GM19035 (cell line): ENCODE measurements around the gene RSKR.
A peak's percentile ranks its signal among the peaks of the same experiment; 100 is the strongest.
"Not testable (repeated sequence)": the region's sequence is repeated elsewhere in the genome, so short reads cannot be mapped to it uniquely, and the experiment has no call there.

Experiments used
- ATAC-seq: cut with Tn5 transposase; IDR thresholded peaks from one replicate; pipeline ENCODE4 v1.9.1; 2021; ENCODE audit not compliant: unreplicated experiment

The RSKR gene

DNA sequence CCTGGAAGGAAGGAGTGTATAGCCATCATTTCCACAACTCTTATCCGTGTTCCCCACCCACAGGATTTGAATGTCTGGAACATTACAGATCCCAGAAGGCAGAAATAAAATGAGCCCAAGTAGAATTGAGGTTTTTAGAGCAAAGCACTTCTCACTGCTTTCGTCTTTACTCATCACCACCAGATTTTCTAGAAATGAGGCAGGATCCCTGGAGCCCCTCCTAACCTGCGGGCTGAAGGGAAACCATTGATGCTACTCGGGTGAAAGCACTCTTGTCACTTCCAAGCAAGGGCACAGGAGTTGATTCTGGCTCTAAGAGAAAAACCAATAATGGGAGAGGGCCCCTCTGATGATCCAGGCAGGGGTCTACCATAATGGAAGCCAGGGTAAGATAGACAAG is 34.5 kb downstream of the RSKR start:
- no peak for ATAC-seq

DNA sequence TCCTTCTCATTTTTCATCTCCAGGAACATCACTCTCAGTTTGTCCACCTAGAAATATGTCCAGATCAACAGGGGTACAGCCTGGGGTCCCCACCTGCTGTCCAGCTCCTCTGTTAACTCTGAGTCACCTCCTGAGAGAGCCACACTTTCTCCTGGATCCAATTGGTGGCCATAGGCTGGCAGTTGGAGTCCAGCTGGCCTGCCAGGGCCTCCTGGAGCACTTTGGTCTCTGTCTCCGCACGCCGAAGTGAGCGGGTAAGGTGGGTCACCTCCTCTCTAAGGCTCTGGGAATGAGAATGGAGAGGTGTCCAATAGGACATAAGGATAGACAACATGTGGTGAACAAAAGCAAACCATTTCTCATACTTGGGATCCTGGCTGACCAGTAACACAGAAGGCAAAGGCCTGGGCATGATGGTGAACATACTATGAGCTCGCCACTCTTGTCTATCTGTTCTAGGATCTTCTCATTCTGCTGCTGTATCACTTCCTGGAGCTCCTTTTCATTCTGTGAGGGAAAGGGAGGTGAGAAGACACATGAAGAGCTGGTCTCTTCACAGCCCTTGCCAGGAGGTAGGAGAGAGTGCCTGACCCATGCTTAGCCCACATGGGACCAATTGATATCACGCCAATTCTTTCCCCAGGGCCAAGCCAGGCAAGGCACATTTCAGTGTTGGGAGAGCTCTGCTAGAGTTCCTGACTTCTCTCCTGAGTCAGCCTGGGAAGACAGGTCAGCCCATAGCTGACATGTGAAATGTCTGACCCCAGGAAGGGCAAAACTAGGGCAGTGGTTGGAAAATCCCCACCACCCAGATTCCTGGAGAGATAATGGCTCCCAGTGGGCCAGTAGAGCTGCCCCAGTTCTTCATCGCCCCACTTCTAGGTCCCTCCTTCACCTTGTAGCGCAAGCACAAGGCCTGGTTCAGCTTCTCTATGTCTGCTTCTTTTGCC is 35.5 kb downstream of the RSKR start:
- ATAC-seq: no peak

DNA sequence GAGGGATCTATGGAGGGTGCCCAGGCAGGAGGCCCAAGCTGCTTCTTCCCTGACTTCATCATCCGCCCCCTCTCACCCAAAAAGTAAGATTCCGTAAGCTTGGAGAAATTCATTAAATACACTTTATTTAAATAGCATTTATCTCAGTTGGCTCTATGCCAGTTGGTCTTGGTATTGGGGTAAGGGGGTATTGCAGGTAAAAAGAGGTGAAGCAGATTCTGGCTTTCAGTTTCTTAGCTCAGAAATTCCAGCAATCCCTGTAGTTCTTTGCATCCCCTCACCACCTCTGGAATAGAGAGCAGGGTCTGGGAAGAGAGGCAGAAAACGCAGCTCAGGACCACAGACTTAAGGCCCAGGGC is 36.5 kb downstream of the RSKR start:
- ATAC-seq: no peak

DNA sequence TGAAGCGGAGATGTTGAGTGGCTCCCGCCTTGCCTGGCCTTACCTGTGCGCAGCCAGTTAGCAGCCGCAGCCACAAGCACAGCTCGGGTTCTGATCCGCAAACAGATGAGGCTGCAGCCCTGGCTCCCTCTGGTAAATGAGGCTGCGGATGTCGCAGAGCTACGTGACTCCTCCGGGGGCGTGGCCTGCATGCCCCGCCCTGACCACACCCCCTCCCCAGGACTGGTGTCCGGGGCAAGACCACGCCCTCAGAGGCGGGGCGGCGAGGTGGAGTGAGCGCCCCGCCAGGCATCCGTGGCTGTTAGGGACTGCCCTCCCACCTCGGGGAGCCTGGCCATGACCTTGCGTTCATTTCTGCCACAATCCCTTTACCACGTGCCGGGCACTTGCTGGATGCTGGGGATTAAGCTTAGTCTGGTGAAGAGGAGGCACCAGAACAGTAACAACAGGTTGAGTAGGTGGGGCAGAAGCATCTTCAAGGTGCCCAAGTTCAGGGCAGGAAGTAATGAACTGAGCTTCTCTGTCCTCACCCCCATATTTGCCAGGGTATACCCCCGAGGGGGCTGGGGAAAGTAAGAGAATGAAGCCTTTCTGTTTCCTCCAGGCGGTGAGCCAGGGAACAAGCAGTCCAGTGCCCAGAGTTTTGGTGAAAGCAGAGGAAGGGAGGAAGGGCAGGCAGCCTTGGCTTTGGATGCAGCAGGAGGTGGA is 37.1 kb downstream of the RSKR start, which contains the start of gene ALDOC:
Gene ALDOC, minus strand, starts transcription at position 138 of the 708 bp plus-strand sequence. CDS start 1,363 bp downstream, outside the sequence.
- ATAC-seq: peak; percentile 77

DNA sequence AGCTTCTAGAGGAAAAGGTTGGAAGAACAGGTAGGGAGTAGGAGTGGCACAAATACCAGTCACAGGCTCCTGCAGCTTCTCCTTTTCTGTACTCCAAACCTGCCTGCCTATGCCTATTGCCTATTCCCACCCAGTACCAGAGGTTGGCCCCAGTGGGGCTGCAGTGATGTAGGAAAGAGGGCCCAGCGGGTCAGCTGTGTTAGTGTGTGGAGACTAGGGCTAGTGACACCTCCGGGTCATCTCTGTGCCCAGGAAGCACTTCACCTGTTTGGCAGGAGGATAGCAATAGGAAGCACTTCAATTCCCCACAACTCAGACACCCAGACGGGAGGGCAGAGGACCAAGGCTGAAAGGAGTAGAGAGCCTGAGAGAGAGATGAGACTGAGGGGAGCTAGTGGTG is 38.0 kb downstream of the RSKR start:
- not testable (repeated sequence) for ATAC-seq

DNA sequence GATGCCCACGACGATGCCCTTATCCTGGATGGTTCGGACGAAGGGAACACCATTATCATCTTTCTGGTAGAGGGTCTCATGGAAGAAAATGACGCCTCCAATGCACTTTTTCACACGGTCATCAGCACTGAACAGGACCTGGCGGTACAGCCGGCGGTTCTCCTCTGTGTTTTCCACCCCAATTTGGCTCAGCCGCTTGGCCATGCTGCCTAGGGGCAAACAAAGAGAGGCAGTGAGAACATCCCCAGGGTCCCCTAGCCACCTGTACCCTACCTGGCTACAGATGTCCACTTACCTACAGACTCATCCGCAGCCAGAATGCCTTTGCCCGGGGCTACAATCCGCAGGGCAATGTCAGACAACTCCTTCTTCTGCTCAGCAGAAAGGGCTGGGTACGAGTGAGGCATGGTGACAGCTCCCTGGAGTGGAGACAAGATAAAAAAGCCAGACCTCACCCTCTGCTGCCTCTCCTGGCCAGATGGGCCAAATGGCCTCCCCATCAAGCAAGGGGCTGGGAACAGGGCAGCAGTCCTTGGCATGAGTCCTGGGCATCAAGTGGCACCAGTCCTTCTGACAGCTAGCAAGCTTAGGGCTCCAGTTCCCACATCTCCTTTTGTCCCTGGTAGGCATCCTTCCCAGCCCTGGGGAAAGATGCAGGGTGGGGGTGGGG is 38.7 kb downstream of the RSKR start:
- ATAC-seq: no peak

DNA sequence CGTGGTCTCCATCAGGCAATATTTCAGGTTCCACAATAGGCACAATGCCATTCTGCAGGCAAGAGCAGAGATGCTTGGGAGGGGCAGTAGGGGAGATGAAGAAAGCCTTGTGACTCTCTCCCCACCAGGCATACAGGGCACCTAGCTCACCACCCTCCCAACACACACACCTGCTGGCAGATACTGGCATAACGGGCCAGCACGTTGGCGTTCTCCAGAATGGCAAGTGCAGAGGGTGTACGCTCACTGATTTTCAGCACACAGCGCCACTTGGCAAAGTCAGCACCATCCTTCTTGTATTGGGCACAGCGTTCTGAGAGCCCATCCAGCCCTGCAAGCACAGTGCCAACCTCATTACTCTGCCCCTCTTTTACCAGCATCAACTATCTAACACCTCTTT is 39.5 kb downstream of the RSKR start:
- no peak for ATAC-seq

DNA sequence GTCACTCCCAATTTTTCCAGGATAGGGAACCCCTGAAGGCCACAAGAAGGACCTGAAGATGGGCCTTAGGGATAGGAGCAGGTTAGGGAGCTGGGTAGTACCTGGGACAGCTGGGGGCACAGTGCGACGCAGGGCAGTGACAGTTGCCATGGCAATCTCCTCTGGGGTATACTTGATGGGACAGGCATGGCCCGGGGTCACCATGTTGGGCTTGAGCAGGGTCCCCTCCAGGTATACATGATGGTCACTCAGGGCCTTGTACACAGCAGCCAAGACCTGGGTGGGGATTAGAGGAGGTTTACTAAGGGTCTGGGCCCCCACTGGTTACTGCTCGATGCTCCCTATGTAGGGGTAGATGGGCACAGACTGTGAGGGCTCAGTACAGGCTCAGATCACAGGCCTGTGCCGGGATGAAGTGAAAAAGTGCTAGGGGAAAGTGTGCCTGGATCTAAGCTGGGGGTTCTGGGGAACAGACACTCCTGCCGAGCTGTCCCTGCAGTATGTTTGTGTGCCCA is 40.0 kb downstream of the RSKR start:
- no peak for ATAC-seq

DNA sequence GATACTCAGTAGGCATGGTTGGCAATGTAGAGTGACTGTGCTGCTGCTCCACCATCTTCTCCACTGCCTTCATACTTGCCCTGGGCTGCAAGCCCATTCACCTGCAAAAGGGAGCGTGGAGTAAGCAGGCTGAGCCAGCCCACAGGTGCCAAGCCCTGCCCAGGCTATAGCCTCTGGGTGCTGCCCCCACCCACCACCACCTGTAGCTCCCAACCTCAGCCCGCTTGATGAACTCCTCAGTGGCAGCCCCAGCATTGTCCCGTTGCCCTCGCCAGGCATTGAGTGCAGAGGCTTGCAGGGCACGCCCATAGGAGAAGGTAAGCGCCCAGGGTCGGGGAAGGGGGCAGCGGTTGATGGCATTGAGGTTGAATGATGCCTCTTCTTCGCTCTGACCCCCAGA is 40.5 kb downstream of the RSKR start:
- ATAC-seq: no peak

DNA sequence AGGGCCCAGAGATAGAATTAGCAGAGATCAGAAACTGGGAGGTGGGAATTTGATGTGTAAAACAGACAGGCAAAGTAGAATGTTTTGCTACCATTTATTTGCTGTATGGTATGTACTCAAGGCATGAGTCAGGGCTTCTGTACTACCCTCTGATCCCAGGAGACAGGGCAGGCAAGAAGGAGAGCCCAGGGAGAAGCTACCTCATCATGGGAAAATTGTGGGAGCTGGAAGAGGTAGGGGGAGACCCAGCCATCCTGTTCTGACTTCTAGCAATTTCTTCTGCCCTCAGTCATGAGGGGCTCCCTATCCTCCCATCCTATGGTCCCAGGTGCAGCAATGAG is 41.0 kb downstream of the RSKR start:
- no peak for ATAC-seq

DNA sequence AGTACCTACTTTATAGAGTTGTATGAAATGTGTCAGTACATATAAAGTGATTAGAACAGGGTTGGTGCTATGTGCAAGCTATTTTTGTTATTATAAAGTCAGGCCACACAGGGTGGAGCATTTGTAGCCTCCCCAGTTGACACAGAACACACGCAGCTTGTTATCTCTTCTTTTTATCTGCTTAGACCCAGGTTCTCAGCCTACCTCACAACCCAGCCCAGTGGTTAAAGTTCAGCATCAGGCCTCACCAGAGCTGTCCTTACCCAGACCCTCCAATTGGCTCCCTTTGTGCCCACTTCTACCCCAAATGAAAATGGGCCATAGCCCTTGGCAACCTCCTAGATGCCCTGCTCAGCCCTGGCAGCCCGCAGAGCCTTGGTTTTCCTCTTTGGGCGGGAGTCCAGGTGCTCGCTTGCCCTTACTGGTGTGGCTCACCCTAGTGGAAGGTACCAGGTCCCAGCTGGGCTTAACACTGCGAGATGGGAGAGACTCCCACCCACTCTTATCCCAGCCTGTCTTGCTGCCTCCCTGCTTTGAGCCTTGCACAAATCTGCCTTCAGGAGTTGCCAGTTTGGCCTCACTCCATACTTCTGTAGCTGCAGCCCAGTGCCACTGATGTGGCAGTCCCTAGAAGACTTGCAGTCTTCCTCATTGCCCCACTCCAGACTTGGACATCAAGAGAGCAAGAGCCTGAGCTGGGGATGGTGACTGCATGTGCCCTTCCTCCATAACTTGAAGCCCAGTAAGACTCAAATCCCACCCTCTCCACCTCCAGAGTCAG is 41.5 kb downstream of the RSKR start:
- ATAC-seq: no peak

DNA sequence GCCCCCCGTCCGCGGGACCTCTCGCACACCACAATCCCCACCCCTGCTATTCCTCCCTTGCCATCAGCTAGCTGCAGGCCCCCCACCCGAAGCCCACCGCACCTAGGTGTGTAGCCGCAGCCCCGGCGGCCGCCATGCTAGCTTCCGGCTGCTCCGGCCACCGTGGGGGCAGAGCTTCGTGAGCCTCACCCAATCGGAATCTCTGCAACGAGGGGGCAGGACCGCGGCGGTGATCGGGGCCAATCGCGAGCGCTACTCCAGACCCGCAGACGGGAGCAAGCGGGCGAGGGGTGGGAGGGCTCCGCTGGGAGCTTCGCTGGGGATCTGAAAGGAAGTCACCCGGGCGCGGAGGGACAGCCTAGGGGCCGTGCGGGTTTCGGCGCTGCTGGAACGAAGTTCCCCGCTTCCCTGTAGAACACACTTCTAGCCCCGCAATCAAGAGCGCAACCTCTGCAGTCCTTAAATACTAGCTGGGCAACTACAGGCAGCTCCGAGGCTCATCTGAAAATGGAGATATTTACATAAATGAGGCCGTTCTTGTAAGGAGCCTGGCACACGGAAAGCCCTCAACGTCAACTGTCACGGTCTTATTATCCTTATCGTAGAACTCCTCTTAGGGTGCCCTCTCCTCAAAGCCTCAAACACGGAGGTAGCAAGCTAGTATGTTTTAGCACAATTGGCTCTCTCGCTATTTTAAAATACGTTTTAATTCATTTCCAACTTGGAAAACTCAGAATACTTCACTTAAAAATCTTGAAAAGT is 42.4 kb downstream of the RSKR start, which contains the start of gene PIGS:
Gene PIGS, minus strand, starts transcription at position 164 of the 762 bp plus-strand sequence. Its CDS starts 28 bp downstream, at position 136.
- ATAC-seq: peak; percentile 85

DNA sequence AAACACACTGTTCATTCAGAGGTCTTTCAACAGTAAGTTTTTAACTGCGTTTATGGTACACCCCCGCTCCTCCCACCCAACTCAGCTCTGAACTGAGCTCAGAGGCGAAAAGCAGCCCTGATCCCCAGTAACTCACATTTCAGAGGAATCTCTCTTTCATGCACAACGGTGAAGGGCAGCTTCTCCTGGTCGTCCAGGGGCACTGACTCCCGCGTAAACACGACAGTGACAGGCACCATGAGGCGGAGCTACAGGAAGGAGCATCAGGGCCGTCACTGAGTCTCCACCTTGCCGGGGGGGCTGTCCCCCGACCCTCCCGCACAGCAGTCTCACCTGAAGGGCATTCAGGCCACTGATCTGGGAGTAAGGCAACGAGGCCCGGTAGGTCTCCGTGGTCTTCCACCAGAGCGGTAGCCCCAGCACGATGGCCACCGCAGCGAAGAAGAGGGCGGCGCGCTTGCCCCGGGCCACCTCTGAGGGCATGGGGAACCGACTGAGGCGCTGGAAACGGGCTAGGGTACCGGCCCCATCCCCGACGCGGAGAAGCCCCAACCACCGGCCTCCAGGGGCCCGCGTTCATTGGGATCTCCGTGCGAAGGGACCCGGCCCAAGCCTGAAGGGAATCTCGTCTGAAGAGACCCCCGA is 43.1 kb downstream of the RSKR start:
- peak; percentile 39 for ATAC-seq

DNA sequence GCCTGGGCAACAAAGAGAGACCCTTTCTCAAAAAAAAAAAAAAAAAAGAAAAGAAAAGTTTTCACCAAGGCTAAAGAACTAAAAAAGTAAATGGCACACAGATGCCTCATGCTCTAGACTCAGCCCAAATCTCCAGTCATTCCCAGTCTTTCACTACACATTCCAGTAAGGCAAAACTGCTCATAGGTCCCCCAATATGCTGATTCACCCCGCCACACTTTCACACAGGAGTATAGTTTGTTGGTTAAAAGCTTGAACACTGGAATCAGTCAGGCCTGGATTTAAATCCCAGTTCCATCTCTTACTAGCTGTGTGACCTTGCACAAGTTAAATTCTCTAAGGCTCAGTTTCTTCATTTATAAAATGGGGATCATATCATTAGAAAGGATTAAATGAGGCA is 44.5 kb downstream of the RSKR start:
- ATAC-seq: no peak

DNA sequence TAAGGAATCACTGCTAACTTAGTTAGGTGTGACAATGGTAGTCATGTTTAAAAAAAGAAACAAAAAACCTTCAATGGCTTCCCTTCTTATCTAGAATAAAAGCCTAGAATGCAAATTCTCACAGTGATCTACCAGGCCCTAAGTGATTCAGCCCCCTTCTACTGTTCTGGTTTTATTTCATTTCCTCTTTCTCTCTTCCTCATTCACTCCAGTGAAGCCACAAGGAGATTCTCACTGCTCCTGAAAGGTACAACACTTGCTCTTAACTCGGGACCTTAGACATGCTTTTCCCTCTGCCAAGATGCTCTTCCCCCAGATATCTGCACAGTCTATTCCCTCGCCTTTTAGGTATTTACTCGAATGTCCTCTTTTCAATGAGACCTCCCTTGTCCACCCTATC is 46.4 kb downstream of the RSKR start:
- no peak for ATAC-seq

DNA sequence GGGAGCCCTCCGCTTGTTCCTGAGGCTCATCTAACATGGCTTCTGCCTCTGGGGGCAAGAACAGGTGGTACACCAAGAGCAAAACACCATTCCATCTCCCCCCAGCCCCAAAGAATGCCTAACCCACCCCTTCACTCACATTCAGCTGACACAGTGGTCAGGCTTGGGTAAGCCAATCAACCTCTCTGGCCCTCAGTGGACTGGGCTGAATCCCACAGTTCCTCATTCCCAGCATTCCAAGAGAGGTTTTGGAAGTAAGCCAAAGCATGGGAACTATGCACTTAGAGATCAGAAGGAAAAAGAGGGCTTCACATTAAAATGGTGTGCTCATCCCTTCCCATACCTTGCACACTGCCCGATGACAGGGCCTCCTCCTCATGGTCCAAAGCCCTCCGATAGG is 50.5 kb downstream of the RSKR start:
- ATAC-seq: no peak
